CD4-positive, alpha-beta T cell treated with Interleukin-2 at 100 ng/mL for 4 hours (primary cell): Measurements from ENCODE around the gene DUX4.
"Not testable (repeated sequence)": the region's sequence is repeated elsewhere in the genome, so short reads cannot be mapped to it uniquely, and the experiment has no call there.

ENCODE experiments used
- DNase-seq: peaks from one replicate; pipeline ENCODE4 v3.0.0-alpha.2; 2020; ENCODE audit warnings: low spot score

DUX4 gene

DNA sequence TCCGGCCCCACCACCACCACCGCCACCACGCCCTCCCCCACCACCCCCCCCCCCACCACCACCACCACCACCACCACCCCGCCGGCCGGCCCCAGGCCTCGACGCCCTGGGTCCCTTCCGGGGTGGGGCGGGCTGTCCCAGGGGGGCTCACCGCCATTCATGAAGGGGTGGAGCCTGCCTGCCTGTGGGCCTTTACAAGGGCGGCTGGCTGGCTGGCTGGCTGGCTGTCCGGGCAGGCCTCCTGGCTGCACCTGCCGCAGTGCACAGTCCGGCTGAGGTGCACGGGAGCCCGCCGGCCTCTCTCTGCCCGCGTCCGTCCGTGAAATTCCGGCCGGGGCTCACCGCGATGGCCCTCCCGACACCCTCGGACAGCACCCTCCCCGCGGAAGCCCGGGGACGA, at the start of gene DUX4:
TSS of gene DUX4 (plus strand) at position 347 of the 400 bp plus-strand sequence. CDS start at position 347, 0 bp downstream.
- DNase-seq = not testable (repeated sequence)

DNA sequence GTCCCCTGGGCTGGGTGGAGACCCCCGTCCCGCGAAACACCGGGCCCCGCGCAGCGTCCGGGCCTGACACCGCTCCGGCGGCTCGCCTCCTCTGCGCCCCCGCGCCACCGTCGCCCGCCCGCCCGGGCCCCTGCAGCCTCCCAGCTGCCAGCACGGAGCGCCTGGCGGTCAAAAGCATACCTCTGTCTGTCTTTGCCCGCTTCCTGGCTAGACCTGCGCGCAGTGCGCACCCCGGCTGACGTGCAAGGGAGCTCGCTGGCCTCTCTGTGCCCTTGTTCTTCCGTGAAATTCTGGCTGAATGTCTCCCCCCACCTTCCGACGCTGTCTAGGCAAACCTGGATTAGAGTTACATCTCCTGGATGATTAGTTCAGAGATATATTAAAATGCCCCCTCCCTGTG, 1.9 kb downstream of the DUX4 start:
- DNase-seq = not testable (repeated sequence)

DNA sequence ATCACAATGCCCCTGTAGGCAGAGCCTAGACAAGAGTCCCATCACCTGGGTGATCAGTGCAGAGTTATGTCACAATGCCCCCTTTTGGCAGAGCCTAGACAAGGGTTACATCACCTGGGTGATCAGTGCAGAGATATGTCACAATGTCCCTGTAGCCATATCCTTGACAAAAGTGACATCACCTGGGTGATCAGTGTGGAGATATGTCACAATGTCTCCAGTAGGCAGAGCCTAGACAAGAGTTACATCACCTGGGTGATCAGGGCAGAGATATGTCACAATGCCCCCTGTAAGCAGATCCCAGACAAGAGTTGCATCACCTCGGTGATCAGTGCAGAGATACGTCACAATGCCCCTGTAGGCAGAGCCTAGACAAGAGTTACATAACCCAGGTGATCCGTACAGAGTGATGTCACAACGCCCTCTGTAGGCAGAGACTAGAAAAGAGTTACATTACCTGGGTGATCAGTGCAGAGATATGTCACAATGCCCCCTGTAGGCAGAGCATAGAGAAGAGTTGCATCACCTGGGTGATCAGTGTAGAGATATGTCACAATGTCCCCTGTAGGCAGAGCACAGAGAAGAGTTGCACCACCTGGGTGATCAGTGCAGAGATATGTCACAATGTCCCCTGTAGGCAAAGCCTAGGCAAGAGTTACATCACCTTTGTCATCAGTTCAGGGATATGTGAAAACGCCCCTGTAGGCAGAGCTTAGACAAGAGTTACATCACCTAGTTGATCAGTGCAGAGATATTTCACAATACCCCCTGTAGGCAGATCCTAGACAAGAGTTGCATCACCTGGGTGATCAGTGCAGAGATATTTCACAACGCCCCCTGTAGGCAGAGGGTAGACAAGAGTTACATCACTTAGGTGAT, 4.4 kb downstream of the DUX4 start:
- DNase-seq = peak; percentile 14

DNA sequence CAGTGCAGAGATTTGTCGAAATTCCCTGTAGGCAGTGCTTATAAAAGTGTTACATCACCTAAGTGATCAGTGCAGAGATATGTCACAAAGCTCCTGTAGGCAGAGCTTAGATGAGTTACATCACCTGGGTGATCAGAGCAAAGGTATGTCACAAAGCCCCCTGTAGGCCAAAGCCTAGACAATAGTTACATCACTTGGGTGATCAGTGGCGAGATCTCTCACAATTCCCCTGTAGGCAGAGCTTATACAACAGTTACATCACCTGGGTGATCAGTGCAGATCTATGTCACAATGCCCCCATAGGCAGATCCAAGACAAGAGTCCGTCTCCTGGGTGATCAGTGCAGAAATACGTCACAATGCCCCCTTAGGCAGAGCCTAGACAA, 5.0 kb downstream of the DUX4 start:
- not testable (repeated sequence) for DNase-seq

DNA sequence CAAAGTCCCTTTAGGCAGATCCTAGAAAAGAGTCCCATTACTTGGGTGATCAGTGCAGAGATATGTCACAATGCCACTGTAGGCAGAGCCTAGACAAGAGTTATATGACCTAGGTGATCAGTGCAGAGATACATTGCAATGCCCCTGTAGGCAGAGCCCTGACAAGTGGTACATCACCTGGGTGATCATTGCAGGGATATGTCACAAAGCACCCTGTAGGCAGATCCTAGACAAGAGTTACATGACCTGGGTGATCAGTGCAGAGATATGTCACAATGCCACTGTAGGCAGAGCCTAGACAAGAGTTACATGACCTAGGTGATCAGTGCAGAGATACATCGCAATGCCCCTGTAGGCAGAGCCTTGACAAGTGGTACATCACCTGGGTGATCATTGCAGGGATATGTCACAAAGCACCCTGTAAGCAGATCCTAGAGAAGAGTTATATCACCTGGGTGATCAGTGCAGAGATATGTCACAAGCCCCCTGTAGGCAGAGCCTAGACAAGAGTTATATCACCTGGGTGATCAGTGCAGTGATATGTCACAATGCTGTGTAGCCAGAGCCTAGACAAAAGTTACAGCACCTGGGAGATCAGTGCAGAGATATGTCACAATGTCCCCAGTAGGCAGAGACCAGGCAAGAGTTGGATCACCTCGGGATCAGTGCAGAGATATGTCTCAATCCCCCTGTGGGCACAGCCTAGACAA, 5.6 kb downstream of the DUX4 start:
- DNase-seq = peak; percentile 0

DNA sequence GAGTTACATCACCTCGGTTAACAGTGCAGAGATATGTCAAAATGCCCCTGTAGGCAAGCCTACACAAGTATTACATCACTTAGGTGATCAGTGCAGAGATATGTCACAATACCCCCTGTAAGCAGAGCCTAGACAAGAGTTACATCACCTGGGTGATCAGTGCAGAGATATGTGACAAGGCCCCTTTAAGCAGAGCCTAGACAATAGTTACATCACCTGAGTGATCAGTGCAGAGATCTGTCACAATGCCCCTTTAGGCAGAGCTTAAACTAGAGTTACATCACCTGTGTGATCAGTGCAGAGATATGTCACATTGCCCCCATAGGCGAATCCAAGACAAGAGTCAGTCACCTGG, 6.1 kb downstream of the DUX4 start:
- not testable (repeated sequence) for DNase-seq

DNA sequence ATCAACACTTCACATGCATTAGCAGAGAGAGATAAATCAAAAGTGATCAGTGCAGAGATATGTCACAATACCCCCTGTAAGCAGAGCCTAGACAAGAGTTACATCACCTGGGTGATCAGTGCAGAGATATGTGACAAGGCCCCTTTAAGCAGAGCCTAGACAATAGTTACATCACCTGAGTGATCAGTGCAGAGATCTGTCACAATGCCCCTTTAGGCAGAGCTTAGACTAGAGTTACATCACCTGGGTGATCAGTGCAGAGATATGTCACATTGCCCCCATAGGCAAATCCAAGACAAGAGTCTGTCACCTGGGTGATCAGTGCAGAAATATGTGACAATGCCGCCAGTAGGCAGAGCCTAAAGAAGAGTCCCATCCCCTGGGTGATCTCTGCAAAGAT, 7.4 kb downstream of the DUX4 start:
- DNase-seq = not testable (repeated sequence)

DNA sequence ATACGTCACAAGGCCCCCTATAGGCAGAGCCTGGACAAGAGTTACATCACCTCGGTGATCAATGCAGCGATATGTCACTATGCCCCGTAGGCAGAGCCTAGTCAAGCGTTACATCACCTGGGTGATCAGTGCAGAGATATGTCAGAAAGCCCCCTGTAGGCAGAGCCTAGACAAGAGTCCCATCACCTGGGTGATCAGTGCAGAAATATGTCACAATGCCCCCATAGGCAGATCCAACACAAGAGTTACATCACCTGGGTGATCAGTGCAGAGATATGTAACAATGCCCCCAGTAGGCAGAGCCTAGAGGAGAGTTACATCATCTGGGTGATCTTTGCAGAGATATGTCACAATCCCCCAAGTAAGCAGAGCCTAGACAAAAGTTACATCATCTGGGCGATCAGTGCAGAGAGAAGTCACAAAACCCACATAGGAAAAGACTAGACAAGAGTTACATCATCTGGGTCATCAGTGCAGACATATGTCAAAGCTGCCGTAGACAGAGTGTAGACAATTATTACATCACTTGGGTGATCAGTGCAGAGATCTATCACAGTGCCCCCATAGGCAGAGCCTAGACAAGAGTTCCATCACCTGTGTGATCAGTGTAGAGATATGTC, 8.0 kb downstream of the DUX4 start:
- peak; percentile 4 for DNase-seq

DNA sequence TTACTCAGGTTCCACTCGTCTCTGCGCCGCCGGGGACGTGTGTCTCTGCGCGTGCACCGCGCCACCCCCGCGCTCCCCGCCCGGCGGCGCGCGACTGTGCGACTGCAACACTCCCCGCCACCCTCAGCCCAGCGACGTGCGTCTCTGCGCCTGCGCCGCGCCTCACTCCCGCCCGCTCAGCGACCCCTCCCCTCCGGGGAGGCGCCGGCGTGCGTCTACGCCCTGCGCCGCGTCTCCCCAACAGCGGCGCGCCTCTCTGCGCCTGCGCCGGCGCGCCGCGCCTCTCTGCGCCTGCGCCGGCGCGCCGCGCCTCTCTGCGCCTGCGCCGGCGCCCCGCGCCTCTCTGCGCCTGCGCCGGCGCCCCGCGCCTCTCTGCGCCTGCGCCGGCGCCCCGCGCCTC, 29.9 kb downstream of the DUX4 start:
- DNase-seq = not testable (repeated sequence)
